K562 (cell line): ENCODE results near the gene PPOX. TPM values are rescaled to one million over a fixed set of nuclear protein-coding genes. Genes with fewer than 3 reads are reported as not detected.

ENCODE experiments used
- CEBPG ChIP-seq, 3 experiments: fragments of 200-800 bp in 1 of 3; sonication (Bioruptor generic) in 1 of 3; sonication (generic) in 1 of 3; formaldehyde crosslinking in 1 of 3; IDR thresholded peaks in 2 of 3; conservative IDR thresholded peaks in 1 of 3; 2 replicates each; pipeline versions ENCODE4 v1.6.1 to v1.8.0; 2016 to 2022; ENCODE audit warnings: missing compliant biosample characterization in 2 of 3, missing genetic modification characterization in 2 of 3, mild to moderate bottlenecking in 1 of 3, missing genetic modification reagents in 1 of 3
- CREM ChIP-seq: IDR thresholded peaks from 2 replicates; pipeline ENCODE4 v1.6.1; 2014; ENCODE audit warnings: antibody characterized with exemption, low read depth
- HEY1 ChIP-seq: fragments of 250-450 bp; sonication (Bioruptor Pico); IDR thresholded peaks from 2 replicates; pipeline ENCODE4 v1.5.0; 2020; ENCODE audit warnings: mild to moderate bottlenecking, moderate library complexity, borderline replicate concordance
- HSF4 ChIP-seq: fragments of 250-450 bp; sonication (Bioruptor Pico); IDR thresholded peaks from 2 replicates; pipeline ENCODE4 v2.1.2; 2022; ENCODE audit warnings: mild to moderate bottlenecking, moderate library complexity, borderline replicate concordance
- ILF3 ChIP-seq: fragments of 450-650 bp; IDR thresholded peaks from 2 replicates; pipeline ENCODE4 v1.6.1; 2018; ENCODE audit warnings: antibody characterized with exemption, mild to moderate bottlenecking, moderate library complexity, borderline replicate concordance
- KHSRP ChIP-seq: fragments of 450-650 bp; IDR thresholded peaks from 2 replicates; pipeline ENCODE4 v1.6.1; 2017
- RNF2 ChIP-seq: sonication (generic); IDR thresholded peaks from 2 replicates; pipeline ENCODE4 v1.6.1; 2016
- SAP30 ChIP-seq: fragments of 200-600 bp; sonication (generic); IDR thresholded peaks from 2 replicates; pipeline ENCODE4 v1.6.1; 2012; ENCODE audit warnings: borderline replicate concordance, low read depth, mild to moderate bottlenecking, moderate library complexity, low read length, control low read depth, inconsistent platforms; ENCODE audit not compliant: insufficient read depth, poor library complexity, severe bottlenecking
- SIRT6 ChIP-seq: IDR thresholded peaks from one replicate; pipeline ENCODE4 v1.6.1; 2012; ENCODE audit warnings: low read depth, mild to moderate bottlenecking, control low read depth, inconsistent platforms, low read length, moderate library complexity
- SMARCE1 ChIP-seq: fragments of 450-650 bp; IDR thresholded peaks from 2 replicates; pipeline ENCODE4 v1.7.1; 2016; ENCODE audit warnings: mild to moderate bottlenecking
- TEAD2 ChIP-seq: fragments of 450-650 bp; IDR thresholded peaks from 2 replicates; pipeline ENCODE4 v1.6.1; 2016; ENCODE audit warnings: missing genetic modification characterization, control low read depth, missing compliant biosample characterization
- ZBTB12 ChIP-seq: fragments of 250-450 bp; sonication (Bioruptor Pico); IDR thresholded peaks from 2 replicates; pipeline ENCODE4 v1.4.0; 2020
- ZNF121 ChIP-seq: sonication (generic); formaldehyde crosslinking; conservative IDR thresholded peaks from 2 replicates; pipeline ENCODE4 v1.8.0; 2022; ENCODE audit warnings: missing genetic modification reagents
- ZNF146 ChIP-seq: IDR thresholded peaks from one replicate; pipeline ENCODE4 v1.6.1; 2018; ENCODE audit warnings: missing compliant biosample characterization; ENCODE audit not compliant: unreplicated experiment
- ZNF197 ChIP-seq: fragments of 200-800 bp; sonication (Bioruptor generic); IDR thresholded peaks from 2 replicates; pipeline ENCODE4 v1.6.1; 2016; ENCODE audit warnings: low read depth, missing genetic modification characterization, missing compliant biosample characterization
- ZNF76 ChIP-seq: fragments of 250-450 bp; sonication (Bioruptor Pico); IDR thresholded peaks from 2 replicates; pipeline ENCODE4 v1.4.0; 2020; ENCODE audit warnings: mild to moderate bottlenecking, moderate library complexity, borderline replicate concordance
- polyA plus RNA-seq, 8 experiments: library from polyadenylated mRNA; depleted of rRNA in 4 of 8; stranded (reverse) in 5 of 8; unstranded in 3 of 8; fragments of >200 nt; fragmentation: Nextera tagmentation in 2 of 8; fragmentation: Illumina TruSeq in 1 of 8; extraction: Ambion mirVana in 2 of 8; extraction: Trizol in 1 of 8; gene quantifications; 2 replicates each; pipeline versions ENCODE4 v1.2.1 to v1.2.3, GENCODE V29; 2011 to 2014; ENCODE audit warnings: inconsistent platforms in 1 of 8, missing spikeins in 1 of 8
- total RNA-seq, 7 experiments: library from RNA; depleted of rRNA in 6 of 7; stranded (reverse); fragments of >200 nt in 6 of 7; fragmentation: Illumina TruSeq in 2 of 7; extraction: Trizol in 2 of 7; gene quantifications; 2 replicates each; pipeline versions ENCODE4 v1.2.1 to v1.2.3, GENCODE V29; 2011 to 2021; ENCODE audit warnings: low replicate concordance in 1 of 7
- TF ChIP-seq, protein P1 (sequence below): fragments of 250-450 bp; sonication (Bioruptor Pico); IDR thresholded peaks from 2 replicates; pipeline ENCODE4 v1.5.0; 2021
- TF ChIP-seq, protein P2 (sequence below): sonication (generic); formaldehyde crosslinking; IDR thresholded peaks from 2 replicates; pipeline ENCODE4 v1.8.0; 2022; ENCODE audit warnings: mild to moderate bottlenecking, missing genetic modification reagents

Gene PPOX
- total and polyA plus RNA-seq, 9 of the 15 experiments (the other 6 are each of a cell fraction or from before 2014, with no cell fraction given), result 17.0 to 57.1 (median 38.9) TPM

DNA sequence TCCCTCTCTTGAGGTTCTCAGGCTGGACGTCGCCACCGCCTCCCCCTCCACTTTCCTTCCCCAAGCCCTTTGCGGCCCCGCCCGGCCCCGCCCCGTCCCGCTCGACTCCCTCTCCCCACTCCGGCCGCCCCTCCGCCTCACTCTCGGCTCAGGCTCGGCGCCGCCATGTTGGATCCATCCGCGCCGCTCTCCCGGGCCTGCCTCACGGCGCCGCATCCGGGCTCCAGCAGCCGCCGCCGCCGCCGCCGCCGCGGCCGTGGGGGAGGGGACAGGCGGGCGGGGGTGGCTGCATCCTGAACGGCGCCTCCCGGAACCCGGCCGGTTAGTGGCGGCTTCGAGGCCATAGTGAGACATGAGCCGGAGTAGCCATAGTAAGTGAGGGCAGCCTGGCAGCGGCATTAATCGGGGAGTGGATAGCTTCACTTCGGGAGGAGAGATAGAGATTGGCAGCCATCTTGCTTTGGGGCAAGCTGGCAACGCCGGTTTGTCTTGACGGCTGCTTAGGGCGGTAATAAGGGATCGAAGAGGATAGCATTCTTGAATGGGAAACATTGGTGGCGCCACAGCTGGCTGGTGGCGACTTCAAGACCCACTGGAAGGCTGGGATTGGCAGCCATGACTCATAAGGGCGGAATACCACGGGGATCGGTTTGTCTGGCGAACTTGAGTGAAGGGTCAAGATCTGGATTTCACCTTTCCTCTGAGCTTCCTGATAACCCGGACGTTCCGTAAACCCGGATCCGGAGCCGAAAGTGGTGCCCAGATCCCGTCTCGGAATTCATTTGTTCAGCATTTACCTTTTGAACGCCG lies 33.6 kb upstream of the PPOX start, which contains the start of gene DEDD (continued):
- peak; percentile 33; the same call in 1 of the 2 replicates for TF ChIP-seq ZBTB12 (CRISPR knock-in tag)
- peak; percentile 61; the same call in 1 of the 2 replicates for TF ChIP-seq SMARCE1
- peak; percentile 70 for TF ChIP-seq CREM
- no peak for TF ChIP-seq TEAD2 (tag)
- TF ChIP-seq SIRT6, result no peak
- no peak for TF ChIP-seq RNF2
- TF ChIP-seq CEBPG (CRISPR knock-in tag; IDR thresholded peaks at IDR 0.05), result no peak
- TF ChIP-seq CEBPG (tag; conservative IDR thresholded peaks at IDR 0.05 in 1 of 2, IDR thresholded peaks at IDR 0.05 in 1 of 2), result no peak
- TF ChIP-seq KHSRP, result no peak
- no peak for TF ChIP-seq HSF4
- peak; percentile 89; the same call in 1 of the 2 replicates for TF ChIP-seq ILF3
- TF ChIP-seq, protein P1, sequence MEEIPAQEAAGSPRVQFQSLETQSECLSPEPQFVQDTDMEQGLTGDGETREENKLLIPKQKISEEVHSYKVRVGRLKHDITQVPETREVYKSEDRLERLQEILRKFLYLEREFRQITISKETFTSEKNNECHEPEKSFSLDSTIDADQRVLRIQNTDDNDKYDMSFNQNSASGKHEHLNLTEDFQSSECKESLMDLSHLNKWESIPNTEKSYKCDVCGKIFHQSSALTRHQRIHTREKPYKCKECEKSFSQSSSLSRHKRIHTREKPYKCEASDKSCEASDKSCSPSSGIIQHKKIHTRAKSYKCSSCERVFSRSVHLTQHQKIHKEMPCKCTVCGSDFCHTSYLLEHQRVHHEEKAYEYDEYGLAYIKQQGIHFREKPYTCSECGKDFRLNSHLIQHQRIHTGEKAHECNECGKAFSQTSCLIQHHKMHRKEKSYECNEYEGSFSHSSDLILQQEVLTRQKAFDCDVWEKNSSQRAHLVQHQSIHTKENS, result no peak
- no peak for TF ChIP-seq ZNF146
- TF ChIP-seq ZNF121 (CRISPR knock-in tag), result no peak
- peak; percentile 71 for TF ChIP-seq SAP30
- TF ChIP-seq ZNF197 (CRISPR knock-in tag), result peak; percentile 96
- TF ChIP-seq, protein P2, sequence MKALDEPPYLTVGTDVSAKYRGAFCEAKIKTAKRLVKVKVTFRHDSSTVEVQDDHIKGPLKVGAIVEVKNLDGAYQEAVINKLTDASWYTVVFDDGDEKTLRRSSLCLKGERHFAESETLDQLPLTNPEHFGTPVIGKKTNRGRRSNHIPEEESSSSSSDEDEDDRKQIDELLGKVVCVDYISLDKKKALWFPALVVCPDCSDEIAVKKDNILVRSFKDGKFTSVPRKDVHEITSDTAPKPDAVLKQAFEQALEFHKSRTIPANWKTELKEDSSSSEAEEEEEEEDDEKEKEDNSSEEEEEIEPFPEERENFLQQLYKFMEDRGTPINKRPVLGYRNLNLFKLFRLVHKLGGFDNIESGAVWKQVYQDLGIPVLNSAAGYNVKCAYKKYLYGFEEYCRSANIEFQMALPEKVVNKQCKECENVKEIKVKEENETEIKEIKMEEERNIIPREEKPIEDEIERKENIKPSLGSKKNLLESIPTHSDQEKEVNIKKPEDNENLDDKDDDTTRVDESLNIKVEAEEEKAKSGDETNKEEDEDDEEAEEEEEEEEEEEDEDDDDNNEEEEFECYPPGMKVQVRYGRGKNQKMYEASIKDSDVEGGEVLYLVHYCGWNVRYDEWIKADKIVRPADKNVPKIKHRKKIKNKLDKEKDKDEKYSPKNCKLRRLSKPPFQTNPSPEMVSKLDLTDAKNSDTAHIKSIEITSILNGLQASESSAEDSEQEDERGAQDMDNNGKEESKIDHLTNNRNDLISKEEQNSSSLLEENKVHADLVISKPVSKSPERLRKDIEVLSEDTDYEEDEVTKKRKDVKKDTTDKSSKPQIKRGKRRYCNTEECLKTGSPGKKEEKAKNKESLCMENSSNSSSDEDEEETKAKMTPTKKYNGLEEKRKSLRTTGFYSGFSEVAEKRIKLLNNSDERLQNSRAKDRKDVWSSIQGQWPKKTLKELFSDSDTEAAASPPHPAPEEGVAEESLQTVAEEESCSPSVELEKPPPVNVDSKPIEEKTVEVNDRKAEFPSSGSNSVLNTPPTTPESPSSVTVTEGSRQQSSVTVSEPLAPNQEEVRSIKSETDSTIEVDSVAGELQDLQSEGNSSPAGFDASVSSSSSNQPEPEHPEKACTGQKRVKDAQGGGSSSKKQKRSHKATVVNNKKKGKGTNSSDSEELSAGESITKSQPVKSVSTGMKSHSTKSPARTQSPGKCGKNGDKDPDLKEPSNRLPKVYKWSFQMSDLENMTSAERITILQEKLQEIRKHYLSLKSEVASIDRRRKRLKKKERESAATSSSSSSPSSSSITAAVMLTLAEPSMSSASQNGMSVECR (CRISPR knock-in tag), result no peak; the same call in none of the 2 replicates
- TF ChIP-seq ZNF76, result no peak
- no peak for TF ChIP-seq HEY1 (CRISPR knock-in tag)
